Uterus (tissue), 2 donors: ENCODE measurements around the gene CDKAL1.

Source experiments
- CTCF ChIP-seq, 4 experiments: fragments of 200-600 bp in 2 of 4; fragments of 450-650 bp in 2 of 4; sonication (generic) in 2 of 4; IDR thresholded peaks; one replicate each; pipeline ENCODE4 v1.5.1; 2016 to 2019; ENCODE audit warnings: antibody characterized with exemption in 4 of 4, mild to moderate bottlenecking in 2 of 4, moderate library complexity in 1 of 4
- POLR2A ChIP-seq, 2 donors: fragments of 450-650 bp; IDR thresholded peaks; one replicate each; pipeline ENCODE4 v1.6.1; 2016; ENCODE audit warnings: antibody characterized with exemption in 2 of 2, mild to moderate bottlenecking in 1 of 2, moderate library complexity in 1 of 2

GRCh38 chr6:20949138-20949537 lies 414.9 kb downstream of the CDKAL1 start:
- no peak for TF ChIP-seq CTCF (IDR thresholded peaks at IDR 0.05)
- no peak for TF ChIP-seq POLR2A (IDR thresholded peaks at IDR 0.05)
